ENCODE measurements around the gene HAGHL.
A peak's percentile ranks its signal among the peaks of the same experiment; 100 is the strongest.

The HAGHL gene

GRCh38 chr16:724188-725040, 2.5 kb upstream of the HAGHL start:
- Histone ChIP-seq H3K9ac (ENCODE audit: low read depth, low read length) (no peak overlapping the region), H3K9me3 (ENCODE audit: control insufficient read depth, insufficient read depth, low read length) (no peaks in the 10 kb centered on the region), H3K4me3 (ENCODE audit: low read depth, low read length) (no peak overlapping the region), H3K27ac (ENCODE audit: low read depth, low read length) (no peak overlapping the region), H3K27me3 (ENCODE audit: control insufficient read depth, insufficient read depth, low read length) (no peaks in the 10 kb centered on the region; the same call in 1 of the 2 replicates), H3K36me3 (ENCODE audit: control insufficient read depth, insufficient read depth, low read length) (no peaks in the 10 kb centered on the region), H3K4me1 (ENCODE audit: control insufficient read depth, insufficient read depth, low read length) (peaks cover 12% of the 10 kb centered on the region)

- H3K36me3 ChIP-seq (ENCODE audit: control insufficient read depth, insufficient read depth, low read length), result no peaks in the 10 kb centered on the region
- H3K27ac ChIP-seq (ENCODE audit: low read depth, low read length), result no peak overlapping the region
- H3K4me1 ChIP-seq (ENCODE audit: control insufficient read depth, insufficient read depth, low read length), result peaks cover 6% of the 10 kb centered on the region
- H3K9me3 ChIP-seq (ENCODE audit: control insufficient read depth, insufficient read depth, low read length), result no peaks in the 10 kb centered on the region
- no peak overlapping the region for H3K4me3 ChIP-seq (ENCODE audit: low read depth, low read length)
- no peaks in the 10 kb centered on the region; the same call in 1 of the 2 replicates for H3K27me3 ChIP-seq (ENCODE audit: control insufficient read depth, insufficient read depth, low read length)
- H3K9ac ChIP-seq (ENCODE audit: low read depth, low read length), result no peak overlapping the region
Measured at GRCh38 chr16:725041-725376, 1.9 kb upstream of the HAGHL start.

- Histone ChIP-seq H3K36me3 (ENCODE audit: control insufficient read depth, insufficient read depth, low read length) (peaks cover 2% of the 10 kb centered on the region; the same call in 1 of the 2 replicates), H3K4me1 (ENCODE audit: control insufficient read depth, insufficient read depth, low read length) (peaks cover 3% of the 10 kb centered on the region; the same call in 1 of the 2 replicates), H3K9ac (ENCODE audit: low read depth, low read length) (no peak overlapping the region), H3K27ac (ENCODE audit: low read depth, low read length) (no peak overlapping the region), H3K27me3 (ENCODE audit: control insufficient read depth, insufficient read depth, low read length) (no peaks in the 10 kb centered on the region; the same call in 1 of the 2 replicates), H3K4me3 (ENCODE audit: low read depth, low read length) (peak overlapping the region; percentile 66; the same call in 1 of the 2 replicates), H3K9me3 (ENCODE audit: control insufficient read depth, insufficient read depth, low read length) (no peaks in the 10 kb centered on the region)
Measured at GRCh38 chr16:725463-726187, 1.3 kb upstream of the HAGHL start.

- Histone ChIP-seq H3K27ac (ENCODE audit: low read depth, low read length) (peak overlapping the region; percentile 42), H3K9ac (ENCODE audit: low read depth, low read length) (no peak overlapping the region), H3K4me1 (ENCODE audit: control insufficient read depth, insufficient read depth, low read length) (peaks cover 3% of the 10 kb centered on the region; the same call in 1 of the 2 replicates), H3K36me3 (ENCODE audit: control insufficient read depth, insufficient read depth, low read length) (peaks cover 7% of the 10 kb centered on the region; the same call in 1 of the 2 replicates), H3K9me3 (ENCODE audit: control insufficient read depth, insufficient read depth, low read length) (no peaks in the 10 kb centered on the region), H3K27me3 (ENCODE audit: control insufficient read depth, insufficient read depth, low read length) (no peaks in the 10 kb centered on the region; the same call in 1 of the 2 replicates), H3K4me3 (ENCODE audit: low read depth, low read length) (peak overlapping the region; percentile 66; the same call in 1 of the 2 replicates)
Measured at GRCh38 chr16:726188-726437, 793 bp upstream of the HAGHL start.

GRCh38 chr16:727291-727977, 528 bp downstream of the HAGHL start:
- H3K27me3 ChIP-seq (ENCODE audit: control insufficient read depth, insufficient read depth, low read length), result no peaks in the 10 kb centered on the region; the same call in 1 of the 2 replicates
- H3K36me3 ChIP-seq (ENCODE audit: control insufficient read depth, insufficient read depth, low read length), result peaks cover 16% of the 10 kb centered on the region; the same call in 1 of the 2 replicates
- no peak overlapping the region for H3K27ac ChIP-seq (ENCODE audit: low read depth, low read length)
- peaks cover 3% of the 10 kb centered on the region; the same call in 1 of the 2 replicates for H3K4me1 ChIP-seq (ENCODE audit: control insufficient read depth, insufficient read depth, low read length)
- peak overlapping the region; percentile 66 for H3K4me3 ChIP-seq (ENCODE audit: low read depth, low read length)
- no peaks in the 10 kb centered on the region for H3K9me3 ChIP-seq (ENCODE audit: control insufficient read depth, insufficient read depth, low read length)
- no peak overlapping the region; the same call in 1 of the 2 replicates for H3K9ac ChIP-seq (ENCODE audit: low read depth, low read length)

GRCh38 chr16:728131-728889, 1.4 kb downstream of the HAGHL start:
- Histone ChIP-seq H3K36me3 (ENCODE audit: control insufficient read depth, insufficient read depth, low read length) (peaks cover 21% of the 10 kb centered on the region; the same call in 1 of the 2 replicates), H3K9ac (ENCODE audit: low read depth, low read length) (peak overlapping the region; percentile 19; the same call in 1 of the 2 replicates), H3K27ac (ENCODE audit: low read depth, low read length) (no peak overlapping the region), H3K4me3 (ENCODE audit: low read depth, low read length) (peak overlapping the region; percentile 66), H3K27me3 (ENCODE audit: control insufficient read depth, insufficient read depth, low read length) (no peaks in the 10 kb centered on the region; the same call in 1 of the 2 replicates), H3K4me1 (ENCODE audit: control insufficient read depth, insufficient read depth, low read length) (peaks cover 3% of the 10 kb centered on the region; the same call in 1 of the 2 replicates), H3K9me3 (ENCODE audit: control insufficient read depth, insufficient read depth, low read length) (no peaks in the 10 kb centered on the region)

GRCh38 chr16:728890-729744, 2.2 kb downstream of the HAGHL start:
- Histone ChIP-seq H3K27me3 (ENCODE audit: control insufficient read depth, insufficient read depth, low read length) (no peaks in the 10 kb centered on the region; the same call in 1 of the 2 replicates), H3K4me3 (ENCODE audit: low read depth, low read length) (peak overlapping the region; percentile 66), H3K9ac (ENCODE audit: low read depth, low read length) (peak overlapping the region; percentile 19; the same call in 1 of the 2 replicates), H3K36me3 (ENCODE audit: control insufficient read depth, insufficient read depth, low read length) (peaks cover 23% of the 10 kb centered on the region; the same call in 1 of the 2 replicates), H3K4me1 (ENCODE audit: control insufficient read depth, insufficient read depth, low read length) (peaks cover 3% of the 10 kb centered on the region; the same call in 1 of the 2 replicates), H3K27ac (ENCODE audit: low read depth, low read length) (no peak overlapping the region), H3K9me3 (ENCODE audit: control insufficient read depth, insufficient read depth, low read length) (no peaks in the 10 kb centered on the region)

- H3K4me1 ChIP-seq (ENCODE audit: control insufficient read depth, insufficient read depth, low read length), result peaks cover 3% of the 10 kb centered on the region; the same call in 1 of the 2 replicates
- no peaks in the 10 kb centered on the region for H3K9me3 ChIP-seq (ENCODE audit: control insufficient read depth, insufficient read depth, low read length)
- H3K27me3 ChIP-seq (ENCODE audit: control insufficient read depth, insufficient read depth, low read length), result no peaks in the 10 kb centered on the region; the same call in 1 of the 2 replicates
- no peak overlapping the region for H3K27ac ChIP-seq (ENCODE audit: low read depth, low read length)
- H3K4me3 ChIP-seq (ENCODE audit: low read depth, low read length), result no peak overlapping the region
- no peak overlapping the region for H3K9ac ChIP-seq (ENCODE audit: low read depth, low read length)
- H3K36me3 ChIP-seq (ENCODE audit: control insufficient read depth, insufficient read depth, low read length), result peaks cover 23% of the 10 kb centered on the region; the same call in 1 of the 2 replicates
Measured at GRCh38 chr16:729768-730665, 3.1 kb downstream of the HAGHL start.

Data from HUES48 (cell line).